ENCODE measurements around the gene E2F1.
"Not testable (repeated sequence)": the region's sequence is repeated elsewhere in the genome, so short reads cannot be mapped to it uniquely, and the experiment has no call there.

E2F1 gene

GRCh38 chr20:33656783-33657703, 29.1 kb downstream of the E2F1 start:
- no peak for DNase-seq

GRCh38 chr20:33656010-33656782, 30.0 kb downstream of the E2F1 start:
- DNase-seq = no peak

GRCh38 chr20:33655164-33655563, 31.0 kb downstream of the E2F1 start:
- no peak for DNase-seq

GRCh38 chr20:33654680-33655161, 31.5 kb downstream of the E2F1 start:
- no peak for DNase-seq

GRCh38 chr20:33653900-33654596, 32.1 kb downstream of the E2F1 start:
- DNase-seq = no peak

- no peak for DNase-seq
These were observed 32.8 kb downstream of the E2F1 start for GRCh38 chr20:33653218-33653899.

GRCh38 chr20:33651562-33652048, 34.6 kb downstream of the E2F1 start:
- no peak for DNase-seq

- DNase-seq = no peak
These were observed 35.2 kb downstream of the E2F1 start for GRCh38 chr20:33650753-33651561.

- no peak for DNase-seq
These were observed 36.0 kb downstream of the E2F1 start for GRCh38 chr20:33650111-33650752.

- DNase-seq = no peak
These were observed 36.9 kb downstream of the E2F1 start for GRCh38 chr20:33649201-33649681.

- DNase-seq = no peak
These were observed 37.7 kb downstream of the E2F1 start for GRCh38 chr20:33648396-33649004.

GRCh38 chr20:33647603-33648395, 38.4 kb downstream of the E2F1 start:
- no peak for DNase-seq

- DNase-seq = not testable (repeated sequence)
These were observed 39.1 kb downstream of the E2F1 start for GRCh38 chr20:33646959-33647602.

GRCh38 chr20:33646191-33646590, 40.0 kb downstream of the E2F1 start:
- no peak for DNase-seq

- no peak for DNase-seq
These were observed 40.8 kb downstream of the E2F1 start for GRCh38 chr20:33645396-33645795.

- no peak for DNase-seq
These were observed 41.2 kb downstream of the E2F1 start for GRCh38 chr20:33645072-33645358.

- no peak for DNase-seq
These were observed 41.7 kb downstream of the E2F1 start for GRCh38 chr20:33644313-33645071.

GRCh38 chr20:33640287-33640686, 45.9 kb downstream of the E2F1 start:
- no peak for DNase-seq

All from effector CD4-positive, alpha-beta T cell (primary cell).